PC-9 (cell line): ENCODE data around the gene NEDD8. TPM values are rescaled to one million over a fixed set of nuclear protein-coding genes. Genes with fewer than 3 reads are reported as not detected.

ENCODE experiments used
- BruUV-seq: library from RNA; stranded (reverse); fragments of 400-500 nt; replicated peaks from 2 replicates; lab custom pipeline; 2021; lab: Mats Ljungman, UMichigan
- CTCF ChIA-PET: fragments of 300-600 bp; sonication (Branson Sonifier 250); formaldehyde crosslinking; loops from one replicate; lab custom pipeline; 2022; ENCODE audit warnings: antibody characterized with exemption; lab: Charles Lee
- POLR2A ChIA-PET: fragments of 300-600 bp; sonication (Branson Sonifier 250); formaldehyde crosslinking; loops from one replicate; lab custom pipeline; 2022; ENCODE audit warnings: antibody characterized with exemption; ENCODE audit not compliant: unreplicated experiment; lab: Charles Lee
- DNase-seq, 2 experiments: peaks; one replicate each; pipeline versions ENCODE4 v3.0.0 to v3.0.0-alpha.2; 2015 to 2022; ENCODE audit warnings: mixed read lengths in 1 of 2
- H2AFZ ChIP-seq: fragments of 200-600 bp; sonication (generic); 2 replicates; pipeline ENCODE4 v1.8.1; 2017; ENCODE audit warnings: antibody characterized with exemption
- H3F3A ChIP-seq: fragments of 200-600 bp; sonication (generic); 2 replicates; pipeline ENCODE4 v1.8.1; 2017; ENCODE audit warnings: antibody characterized with exemption, mild to moderate bottlenecking, low read depth; ENCODE audit not compliant: insufficient read depth
- H3K27ac ChIP-seq: fragments of 200-600 bp; sonication (generic); 2 replicates; pipeline ENCODE4 v1.6.1; 2016; ENCODE audit warnings: mixed run types
- H3K27me3 ChIP-seq: fragments of 200-600 bp; sonication (generic); 2 replicates; pipeline ENCODE4 v1.6.1; 2016; ENCODE audit warnings: low read depth, mixed run types; ENCODE audit not compliant: insufficient read depth
- H3K36me3 ChIP-seq: fragments of 200-600 bp; sonication (generic); 2 replicates; pipeline ENCODE4 v1.6.1; 2016; ENCODE audit warnings: low read depth, mixed run types
- H3K4me1 ChIP-seq: fragments of 200-600 bp; sonication (generic); replicated peaks from 2 replicates; pipeline ENCODE4 v1.6.1; 2016; ENCODE audit warnings: mixed run types; ENCODE audit not compliant: insufficient read depth
- H3K4me2 ChIP-seq: fragments of 200-600 bp; sonication (generic); 2 replicates; pipeline ENCODE4 v1.6.1; 2017; ENCODE audit warnings: mixed run types
- H3K4me3 ChIP-seq: fragments of 200-600 bp; sonication (generic); 2 replicates; pipeline ENCODE4 v1.6.1; 2016; ENCODE audit warnings: mixed run types
- H3K79me2 ChIP-seq: fragments of 200-600 bp; sonication (generic); 2 replicates; pipeline ENCODE4 v1.6.1; 2017; ENCODE audit warnings: low read depth, mixed run types
- H3K9me2 ChIP-seq: fragments of 200-600 bp; sonication (generic); 2 replicates; pipeline ENCODE4 v1.8.1; 2017; ENCODE audit warnings: mild to moderate bottlenecking; ENCODE audit not compliant: insufficient read depth
- H3K9me3 ChIP-seq: fragments of 200-600 bp; sonication (generic); 2 replicates; pipeline ENCODE4 v1.8.1; 2016; ENCODE audit warnings: low read depth; ENCODE audit not compliant: insufficient read depth
- H4K20me1 ChIP-seq: fragments of 200-600 bp; sonication (generic); 2 replicates; pipeline ENCODE4 v1.8.1; 2017; ENCODE audit not compliant: insufficient read depth
- CTCF ChIP-seq: fragments of 200-600 bp; sonication (generic); conservative IDR thresholded peaks from 2 replicates; pipeline ENCODE4 v1.6.1; 2017; ENCODE audit warnings: mixed run types, antibody characterized with exemption, mild to moderate bottlenecking, moderate library complexity
- EZH2 ChIP-seq: fragments of 200-600 bp; sonication (generic); IDR thresholded peaks from 2 replicates; pipeline ENCODE4 v1.8.0; 2017; ENCODE audit warnings: antibody characterized with exemption, low read depth
- intact Hi-C: fragments of 100-400 bp; cut with micrococcal nuclease; formaldehyde crosslinking; loops from one replicate; pipeline ENCODE4 v1.10.0; 2022; ENCODE audit not compliant: unreplicated experiment
- total RNA-seq: library from RNA; stranded (reverse); gene quantifications from 2 replicates; pipeline ENCODE4 v1.2.3, GENCODE V29; 2021

Gene NEDD8
- total RNA-seq, 1 experiment from 2014 or later, result 179 TPM

DNA sequence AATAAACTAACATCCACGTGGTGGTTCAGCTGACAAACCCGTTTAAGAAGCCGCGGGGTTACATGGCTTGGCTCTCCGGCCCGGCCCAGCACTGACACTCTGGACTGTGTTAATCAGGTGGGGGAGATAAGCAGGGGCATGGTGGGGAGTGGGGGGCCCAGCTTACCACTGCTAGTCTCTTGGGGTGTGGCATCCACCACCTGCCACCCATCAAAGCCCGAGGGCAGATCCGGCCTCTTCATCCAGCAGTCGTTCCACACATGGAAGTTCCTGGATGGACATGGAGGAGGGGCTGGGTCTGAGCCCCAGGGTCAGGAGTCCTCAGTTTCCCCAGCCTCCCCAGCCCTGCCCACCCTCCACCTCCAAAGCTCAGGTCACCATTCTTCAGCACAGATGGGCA lies 26.0 kb upstream of the NEDD8 start:
- ChIA-PET CTCF (no interaction called here), POLR2A (no interaction called here)
- Histone ChIP-seq H4K20me1 (no peaks in the 10 kb centered on the region), H2AFZ (no peak overlapping the region), H3F3A (no peaks in the 10 kb centered on the region), H3K27me3 (no peaks in the 10 kb centered on the region), H3K27ac (no peak overlapping the region), H3K36me3 (no peaks in the 10 kb centered on the region), H3K4me1 (no peaks in the 10 kb centered on the region), H3K9me2 (no peaks in the 10 kb centered on the region), H3K79me2 (no peaks in the 10 kb centered on the region), H3K4me3 (no peak overlapping the region), H3K4me2 (no peak overlapping the region), H3K9me3 (no peaks in the 10 kb centered on the region)
- no peak for TF ChIP-seq CTCF
- no peak for TF ChIP-seq EZH2
- intact Hi-C loops, result no loop called here
- no TSS peak for BruUV-seq
- no peak for DNase-seq

DNA sequence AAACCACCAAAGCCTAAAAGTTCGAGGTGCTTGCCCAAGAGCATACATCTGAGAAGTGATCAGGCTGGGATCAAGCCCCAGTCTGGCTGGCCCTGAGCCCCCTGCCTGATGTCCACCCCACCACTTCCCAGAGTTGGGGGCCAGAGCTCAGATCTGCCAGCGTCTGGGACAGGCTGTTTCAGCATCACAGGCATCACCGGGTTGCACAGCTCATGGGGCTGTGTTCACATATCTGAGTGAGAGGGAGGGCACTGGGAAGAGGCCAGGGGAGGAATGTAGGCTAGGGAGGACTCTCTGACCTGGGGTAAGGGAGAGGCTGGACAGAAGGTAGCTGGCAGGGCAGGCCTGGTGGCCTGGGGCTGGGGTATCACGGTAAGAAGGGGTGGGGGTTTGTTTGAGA lies 24.8 kb upstream of the NEDD8 start:
- Histone ChIP-seq H3K9me3 (no peaks in the 10 kb centered on the region), H3K27me3 (no peaks in the 10 kb centered on the region), H3K4me1 (no peaks in the 10 kb centered on the region), H3K4me2 (no peak overlapping the region), H3K36me3 (no peaks in the 10 kb centered on the region), H3K9me2 (no peaks in the 10 kb centered on the region), H3K4me3 (no peak overlapping the region), H3F3A (no peaks in the 10 kb centered on the region), H3K79me2 (no peaks in the 10 kb centered on the region), H4K20me1 (no peaks in the 10 kb centered on the region), H2AFZ (no peak overlapping the region), H3K27ac (no peak overlapping the region)
- CTCF ChIA-PET, result no interaction called here
- DNase-seq, result no peak
- TF ChIP-seq EZH2, result no peak
- TF ChIP-seq CTCF, result no peak
- no TSS peak for BruUV-seq
- POLR2A ChIA-PET, result no interaction called here
- intact Hi-C loops, result no loop called here

DNA sequence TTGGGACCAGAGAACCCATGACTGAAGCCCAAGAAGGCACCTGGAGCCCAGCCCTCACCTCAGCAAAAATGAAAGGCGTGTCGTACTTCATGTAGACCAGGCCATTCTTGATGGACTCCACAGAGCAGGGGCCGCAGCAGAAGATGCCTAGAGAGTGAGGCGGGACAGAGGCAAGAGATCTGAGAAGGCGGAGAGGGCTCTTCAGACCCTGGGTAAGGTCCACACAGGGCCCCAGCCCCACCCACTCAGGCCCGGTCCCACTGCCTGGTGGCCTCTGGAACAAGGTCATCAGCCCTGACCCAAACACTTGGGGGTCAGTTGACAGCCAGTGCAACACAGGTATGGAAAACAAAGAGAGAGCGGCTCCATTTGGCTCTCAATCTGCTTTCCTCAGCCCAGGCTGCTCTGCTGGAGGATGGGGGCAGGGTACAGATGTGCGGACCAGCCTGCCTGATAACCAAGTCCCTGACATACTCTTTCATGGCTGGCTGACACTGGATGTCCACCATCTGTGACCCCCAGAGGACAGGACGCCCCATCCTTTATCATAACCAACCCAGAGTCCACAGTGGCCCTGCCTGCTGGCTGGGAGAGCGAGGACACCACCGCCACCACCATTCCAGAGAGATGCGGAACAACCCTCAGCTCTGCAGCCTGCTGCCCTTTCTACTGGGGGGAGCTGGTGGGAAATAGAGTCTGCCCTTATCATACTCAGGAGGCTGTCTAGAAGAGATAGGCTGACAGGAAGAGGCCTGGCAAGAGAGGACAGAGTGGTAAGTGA lies 24.0 kb upstream of the NEDD8 start:
- ChIA-PET CTCF (no interaction called here), POLR2A (no interaction called here)
- DNase-seq, result no peak
- TF ChIP-seq CTCF (no peak), EZH2 (no peak)
- BruUV-seq, result no TSS peak
- Histone ChIP-seq H4K20me1 (no peaks in the 10 kb centered on the region), H3K79me2 (no peaks in the 10 kb centered on the region), H2AFZ (no peak overlapping the region), H3K9me3 (no peaks in the 10 kb centered on the region), H3K27me3 (no peaks in the 10 kb centered on the region), H3K36me3 (no peaks in the 10 kb centered on the region), H3K4me1 (no peaks in the 10 kb centered on the region), H3K9me2 (no peaks in the 10 kb centered on the region), H3K27ac (no peak overlapping the region), H3K4me2 (no peak overlapping the region), H3K4me3 (no peak overlapping the region), H3F3A (no peaks in the 10 kb centered on the region)
- intact Hi-C loops, result no loop called here
